ENCODE measurements around the gene PABPN1L.

Gene PABPN1L

DNA sequence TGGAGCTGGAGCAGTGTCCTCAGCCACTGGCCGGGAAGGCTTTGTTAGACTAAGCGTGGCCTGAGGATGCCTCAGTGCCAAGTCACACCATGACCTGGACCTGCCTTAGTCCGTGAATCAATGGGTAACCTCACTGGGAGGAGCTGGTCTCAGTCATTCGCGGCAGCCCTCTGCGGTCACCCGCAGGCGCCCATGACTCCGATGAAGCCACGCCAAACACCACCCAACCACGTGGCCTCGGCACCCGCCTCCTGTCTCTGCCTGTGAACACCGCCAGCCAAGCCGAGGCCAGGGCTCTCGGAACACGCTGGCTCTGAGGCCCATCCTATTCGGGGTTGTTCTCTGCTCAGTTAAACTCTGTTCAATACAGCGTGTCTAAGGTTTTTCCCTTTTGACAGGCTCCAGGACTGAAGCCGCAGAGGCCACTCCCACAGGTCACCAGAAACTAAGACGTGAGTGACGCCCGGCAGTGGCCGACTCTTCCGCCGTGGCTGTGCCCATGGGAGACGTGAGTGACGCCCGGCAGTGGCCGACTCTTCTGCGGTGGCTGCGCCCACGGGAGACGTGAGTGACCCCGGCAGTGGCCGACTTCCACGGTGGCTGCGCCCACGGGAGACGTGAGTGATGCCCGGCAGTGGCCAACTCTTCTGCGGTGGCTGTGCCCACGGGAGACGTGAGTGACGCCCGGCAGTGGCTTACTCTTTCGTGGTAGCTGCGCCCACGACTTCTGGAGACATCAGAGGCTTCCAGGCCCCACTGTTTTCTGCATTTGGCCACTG is 16.8 kb upstream of the PABPN1L start:
- no peak for DNase-seq

DNA sequence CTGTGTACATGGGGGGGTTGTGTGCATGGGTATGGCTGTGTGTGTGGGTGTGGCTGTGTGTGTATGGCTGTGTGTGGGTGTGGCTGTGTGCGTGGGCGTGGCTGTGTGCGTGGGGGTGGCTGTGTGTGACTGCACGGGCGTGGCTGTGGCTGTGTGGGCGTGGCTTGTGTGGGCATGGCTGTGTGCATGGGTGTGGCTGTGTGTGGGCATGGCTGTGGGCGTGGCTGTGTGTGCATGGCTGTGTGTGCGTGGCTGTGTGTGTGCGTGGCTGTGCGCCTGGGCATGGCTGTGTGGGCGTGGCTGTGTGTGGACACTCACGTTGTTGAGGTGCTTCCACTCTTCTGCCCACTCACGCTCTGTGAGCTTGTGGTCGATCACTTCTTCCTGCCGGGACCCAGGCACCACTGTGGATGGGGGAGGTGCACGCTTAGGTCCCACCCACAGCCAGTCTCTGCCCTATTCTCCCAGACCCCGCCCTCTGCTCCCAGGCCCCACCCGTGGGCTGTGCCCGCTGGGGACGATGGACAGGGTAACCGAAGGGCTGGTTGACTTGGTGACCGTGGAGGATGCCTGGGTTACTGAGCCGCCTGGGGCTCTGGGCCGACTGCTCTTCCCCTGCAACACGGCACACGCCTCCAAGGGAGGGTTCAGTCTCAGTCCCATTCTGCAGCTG is 16.0 kb upstream of the PABPN1L start:
- peak; percentile 6 for DNase-seq

DNA sequence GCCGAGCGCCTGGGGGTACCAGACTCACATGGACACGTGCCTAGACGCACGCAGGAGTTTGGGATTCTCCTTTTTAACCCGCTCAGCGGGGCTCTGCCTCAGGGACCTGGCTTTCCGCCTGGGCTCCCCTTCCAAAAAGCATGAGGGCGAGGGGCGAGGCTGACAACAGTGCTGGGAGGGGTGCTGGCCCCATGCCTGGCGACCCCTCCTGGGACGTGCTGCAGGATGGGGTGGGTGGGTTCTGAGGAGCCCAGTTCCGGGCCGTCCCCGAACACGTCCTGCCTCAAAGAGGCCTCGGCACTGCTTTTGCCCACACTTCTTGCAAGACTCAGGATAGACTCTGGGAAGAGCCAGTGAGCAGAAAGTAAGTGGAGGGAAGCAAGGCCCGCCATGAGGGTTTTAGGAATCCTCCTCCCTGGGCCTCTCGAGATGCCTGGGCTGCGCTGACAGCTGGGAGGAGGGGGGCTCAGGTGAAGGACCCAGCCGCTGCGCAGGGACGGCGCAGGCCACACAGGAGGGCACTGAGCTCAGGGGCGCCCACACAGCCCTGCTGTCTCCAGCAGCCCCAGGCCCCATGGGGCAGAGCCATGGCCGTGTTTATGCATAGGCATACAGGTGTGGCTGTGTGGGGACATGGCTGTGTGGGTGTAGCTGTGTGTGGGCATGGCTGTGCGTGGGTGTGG is 15.4 kb upstream of the PABPN1L start:
- no peak for DNase-seq

GRCh38 chr16:88881007-88881615 is 14.7 kb upstream of the PABPN1L start:
- DNase-seq: no peak

- no peak for DNase-seq
These were observed 14.0 kb upstream of the PABPN1L start for GRCh38 chr16:88880226-88881006.

DNA sequence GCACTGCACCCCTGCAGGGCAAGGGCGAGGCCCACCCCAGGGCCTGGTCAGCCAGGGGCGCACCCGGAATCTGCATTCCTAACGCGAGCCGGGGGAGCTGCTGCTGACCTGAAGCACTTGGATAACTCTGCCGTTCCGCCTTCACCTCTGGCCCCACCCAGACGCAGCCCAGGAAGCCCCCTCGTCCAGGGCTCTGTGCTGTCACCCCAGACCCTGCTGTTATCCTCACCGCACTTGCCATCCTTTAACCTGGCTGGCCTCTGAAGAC is 13.3 kb upstream of the PABPN1L start:
- DNase-seq: no peak

DNA sequence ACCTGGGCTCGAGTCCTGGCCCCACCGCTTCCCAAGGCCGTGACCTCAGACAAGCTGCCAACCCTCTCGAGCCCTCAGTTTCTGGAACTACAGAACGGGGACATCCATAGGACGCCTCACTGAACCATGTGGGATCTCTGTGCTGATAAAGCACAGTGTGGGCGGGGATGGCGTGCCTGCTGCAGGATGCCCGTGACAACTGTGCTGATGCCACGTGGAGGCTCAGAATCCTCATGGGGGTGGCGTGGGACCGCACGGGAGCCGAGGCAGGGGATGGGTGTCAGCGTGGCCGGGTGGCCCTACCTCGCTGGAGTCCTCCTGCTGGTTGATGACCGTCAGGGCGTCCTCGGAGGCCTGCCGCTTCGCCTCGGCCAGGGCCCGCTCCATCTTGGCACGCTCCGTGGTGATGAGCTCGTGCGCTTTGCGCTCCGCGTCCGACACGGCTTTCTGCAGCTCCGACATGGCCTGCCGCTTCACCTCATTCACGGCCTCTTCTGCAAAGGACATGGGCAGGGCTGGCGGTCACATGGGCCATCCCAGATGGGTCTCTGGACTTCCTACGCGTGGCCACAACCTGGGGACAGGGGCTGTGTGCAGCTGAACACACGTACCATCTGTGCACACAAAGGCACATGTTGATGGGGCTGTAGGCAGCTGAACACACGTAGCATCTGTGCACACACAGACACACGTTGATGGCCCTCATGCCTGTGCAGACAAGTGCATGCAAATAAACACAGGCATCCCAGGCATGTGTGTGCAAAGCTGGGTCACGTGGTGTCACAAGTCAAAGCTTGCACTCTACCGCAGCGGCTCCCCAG is 12.7 kb upstream of the PABPN1L start:
- no peak for DNase-seq

- no peak for DNase-seq
These were observed 11.9 kb upstream of the PABPN1L start for GRCh38 chr16:88878356-88878755.

- no peak for DNase-seq
These were observed 11.3 kb upstream of the PABPN1L start for GRCh38 chr16:88877564-88878289.

DNA sequence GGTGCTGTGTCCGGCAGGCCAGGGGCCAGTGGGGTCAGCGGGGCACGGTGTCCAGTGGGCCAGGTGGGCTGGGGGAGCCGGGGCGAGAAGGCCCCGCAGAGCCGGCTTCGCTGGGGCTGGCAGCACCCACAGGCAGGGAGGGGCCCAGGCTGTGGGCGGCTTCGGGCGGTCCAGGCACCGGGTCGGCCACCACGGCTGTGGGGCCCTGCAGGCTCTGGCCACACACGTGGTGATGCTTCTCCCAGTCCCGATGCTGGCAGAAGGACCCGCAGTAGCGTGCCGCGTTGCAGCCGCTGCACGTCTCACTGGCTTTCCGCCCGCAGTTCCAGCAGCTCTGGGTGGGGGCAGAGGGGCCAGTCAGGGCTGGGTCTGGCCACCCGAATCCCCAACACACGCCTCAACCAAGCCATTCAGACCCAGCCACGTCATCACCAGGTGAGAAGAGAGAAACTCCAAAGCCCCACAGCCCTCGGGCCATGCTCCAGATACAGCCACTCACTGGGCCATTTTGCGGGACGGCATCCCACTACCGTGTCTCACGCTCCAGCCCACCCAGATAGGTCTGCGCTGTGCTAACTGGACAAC is 10.6 kb upstream of the PABPN1L start:
- DNase-seq: no peak

DNA sequence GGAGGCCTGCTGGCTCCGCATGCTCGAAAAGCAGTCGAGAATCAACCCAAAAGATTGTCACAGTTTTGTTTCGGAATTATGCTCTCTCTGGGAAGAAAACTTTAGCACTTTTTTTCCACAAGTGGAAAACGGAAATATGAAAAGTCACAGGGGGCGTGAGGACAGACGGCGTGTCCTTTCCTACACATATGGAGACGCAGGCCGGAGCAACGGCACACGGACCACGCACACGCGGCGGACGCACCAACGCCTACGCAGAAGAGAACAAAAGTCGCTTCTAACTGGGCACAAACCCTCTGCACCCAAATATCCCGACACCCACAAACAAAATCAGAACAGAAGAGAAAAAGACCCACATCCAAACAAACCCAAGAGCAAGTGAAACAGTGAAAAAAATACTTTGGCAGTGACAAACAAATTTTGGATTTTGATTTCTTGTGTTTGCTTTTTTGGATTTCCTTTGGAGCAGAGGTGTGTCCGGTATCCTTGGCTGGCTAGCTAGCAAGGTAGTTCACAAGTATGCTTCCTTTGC is 9.3 kb upstream of the PABPN1L start:
- no peak for DNase-seq

DNA sequence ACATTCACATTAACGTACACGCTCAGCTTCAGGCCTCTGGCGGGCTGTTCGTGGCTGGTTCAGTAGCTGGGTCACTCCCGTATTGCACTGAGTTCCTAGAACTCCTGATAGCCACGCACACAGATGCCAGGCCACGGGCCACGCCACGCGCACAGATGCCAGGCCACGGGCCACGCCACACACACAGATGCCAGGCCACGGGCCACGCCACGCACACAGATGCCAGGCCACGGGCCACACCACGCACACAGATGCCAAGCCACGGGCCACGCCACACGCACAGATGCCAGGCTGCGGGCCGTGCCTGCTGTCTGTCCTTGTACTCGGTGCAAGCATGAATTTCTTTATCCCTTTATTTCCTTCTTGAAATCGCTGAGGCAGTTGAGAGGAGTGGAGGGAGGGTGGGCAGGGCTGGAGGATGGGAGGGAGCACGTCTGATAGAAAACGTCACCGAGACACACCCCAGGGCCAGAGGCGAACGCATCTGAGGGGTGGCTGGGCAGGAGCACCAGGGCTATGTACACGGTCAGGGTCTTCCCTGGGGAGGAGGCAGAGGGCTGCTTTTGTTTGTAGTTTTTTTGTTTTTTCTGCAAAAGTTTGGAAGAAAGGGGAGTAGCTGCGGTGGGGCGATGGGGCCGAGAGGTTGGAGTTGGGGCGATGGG is 8.6 kb upstream of the PABPN1L start:
- no peak for DNase-seq

DNA sequence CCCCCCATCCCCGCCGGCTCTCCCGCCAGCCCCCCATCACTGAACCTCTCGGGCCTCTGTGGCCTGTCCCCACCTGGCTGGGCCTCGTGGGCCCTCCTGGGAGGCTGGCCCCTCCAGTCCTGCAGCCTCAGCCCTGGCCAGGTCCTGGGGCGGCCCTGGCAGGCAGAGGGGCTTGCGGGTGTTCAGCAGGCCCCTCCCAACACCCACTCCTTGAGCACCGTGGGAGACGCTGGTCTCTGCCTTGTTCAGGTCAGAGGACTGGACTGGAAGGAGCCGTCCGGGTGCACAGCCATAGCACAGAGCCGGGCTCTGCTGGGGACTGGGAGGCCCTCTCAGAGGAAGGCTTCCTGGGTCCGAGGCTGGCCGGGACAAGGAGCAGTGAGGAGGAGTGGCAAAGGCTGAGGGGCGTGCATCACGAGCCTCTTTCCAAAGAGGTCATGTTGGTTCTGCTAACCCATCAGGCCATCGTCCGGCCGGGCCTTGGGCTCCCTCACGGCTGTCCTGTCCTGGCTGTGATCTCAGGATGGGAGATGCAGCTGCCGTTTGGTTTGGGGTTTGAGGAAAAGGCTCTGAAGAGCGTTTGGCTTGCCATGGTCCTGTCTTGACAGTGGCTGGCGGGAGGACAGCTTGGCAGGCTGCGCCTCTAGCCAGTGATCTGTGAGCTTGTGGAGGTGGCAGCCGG is 6.3 kb upstream of the PABPN1L start:
- DNase-seq: no peak

DNA sequence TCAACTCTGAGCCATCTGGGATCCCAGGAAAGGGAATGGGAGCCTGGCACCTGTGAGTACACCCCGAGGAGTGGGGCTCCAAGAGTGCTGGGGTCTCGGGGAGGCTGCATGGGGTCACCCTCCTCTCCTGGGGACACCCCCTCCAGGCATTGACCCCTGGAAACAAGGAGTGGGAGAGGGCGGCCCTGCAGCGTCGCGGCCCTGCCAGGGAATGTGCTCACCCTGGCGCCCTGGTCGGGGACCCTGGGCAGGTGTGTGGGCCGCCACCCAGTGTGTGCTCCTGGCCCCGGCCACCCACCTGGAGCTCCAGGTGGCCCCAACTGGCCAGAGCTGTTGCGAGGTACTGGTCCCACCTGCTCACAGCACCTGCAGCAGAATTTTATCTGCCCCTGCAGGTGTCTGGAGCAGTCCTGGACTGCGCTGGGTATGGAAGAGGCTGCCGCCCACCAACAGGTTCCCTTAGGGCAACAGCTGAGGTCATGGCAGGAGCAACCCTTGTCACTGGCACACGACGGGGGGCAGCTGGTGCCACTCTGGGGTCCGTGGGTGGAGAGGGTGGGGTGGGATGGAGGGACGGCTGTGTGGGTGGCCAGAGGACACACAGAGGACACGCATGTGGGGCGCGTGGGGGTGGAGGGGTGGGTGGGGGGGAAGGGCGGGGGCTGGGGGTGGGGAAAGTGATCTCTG is 5.4 kb upstream of the PABPN1L start:
- no peak for DNase-seq

DNA sequence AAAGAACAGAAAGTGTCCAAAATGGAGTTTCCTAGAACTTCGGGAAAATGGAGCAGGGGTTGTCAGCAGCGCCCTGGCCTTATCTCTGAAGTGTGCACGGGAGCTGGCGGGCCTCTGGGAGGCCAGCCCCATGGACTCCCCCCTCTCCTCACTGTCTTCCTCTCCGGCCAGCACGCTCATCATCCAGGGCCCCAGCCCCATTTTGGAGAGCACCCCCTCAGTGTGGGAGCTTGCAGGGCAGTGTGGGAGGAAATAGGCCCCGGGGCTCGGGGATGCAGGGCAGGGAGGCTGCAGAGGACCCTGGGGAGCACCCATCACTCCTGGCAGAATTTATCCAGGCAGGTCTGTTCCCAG is 4.9 kb upstream of the PABPN1L start:
- DNase-seq: no peak

GRCh38 chr16:88870608-88871348 is 4.3 kb upstream of the PABPN1L start:
- DNase-seq: no peak

DNA sequence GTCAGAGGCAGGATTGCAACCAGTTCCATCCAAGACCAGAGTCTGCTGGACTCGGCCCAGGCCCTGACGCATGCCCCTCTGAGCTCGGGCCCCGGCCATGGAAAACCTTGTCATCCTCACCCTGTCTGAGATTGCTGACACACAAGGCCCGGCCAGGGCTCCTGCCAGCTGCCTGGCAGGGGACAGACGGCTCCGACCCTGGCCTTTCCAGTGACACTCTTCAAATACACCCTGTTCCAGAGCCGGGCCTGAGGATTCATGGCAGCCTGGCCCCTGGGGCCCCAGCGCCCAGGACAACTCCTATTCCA is 3.2 kb upstream of the PABPN1L start:
- no peak for DNase-seq

GRCh38 chr16:88868974-88869672 is 2.7 kb upstream of the PABPN1L start:
- DNase-seq: no peak

Data from CD4-positive, alpha-beta T cell treated with Interleukin-12 subunit alpha and Interleukin-12 subunit beta, for 1 hour (primary cell).